ENCODE data around the gene TLE3. TPM values are rescaled to one million over a fixed set of nuclear protein-coding genes. Genes with fewer than 3 reads are reported as not detected.
"Not testable (repeated sequence)": the region's sequence is repeated elsewhere in the genome, so short reads cannot be mapped to it uniquely, and the experiment has no call there.

The TLE3 gene
- total RNA-seq, 1 donor from 2014 or later = 13.4 TPM

GRCh38 chr15:70127770-70128413 lies 30.2 kb upstream of the TLE3 start:
- ATAC-seq (ENCODE audit: poor library complexity) (no peak), DNase-seq (no peak)
- intact Hi-C loops (cut with DNase I) = no loop called here

GRCh38 chr15:70127288-70127746 lies 29.6 kb upstream of the TLE3 start:
- DNase-seq (peak; percentile 70), ATAC-seq (ENCODE audit: poor library complexity) (no peak)
- intact Hi-C loops (cut with DNase I) = no loop called here

- DNase-seq (no peak), ATAC-seq (ENCODE audit: poor library complexity) (no peak)
- intact Hi-C loops (cut with DNase I) = no loop called here
Observed at GRCh38 chr15:70126362-70126761, 28.6 kb upstream of the TLE3 start.

- ATAC-seq (ENCODE audit: poor library complexity) = no peak
- DNase-seq = no peak
- intact Hi-C loops (cut with DNase I) = no loop called here
Observed at GRCh38 chr15:70125605-70126004, 27.9 kb upstream of the TLE3 start.

GRCh38 chr15:70121624-70122302 lies 24.0 kb upstream of the TLE3 start:
- peak; percentile 73 for ATAC-seq (ENCODE audit: poor library complexity)
- peak; percentile 71 for DNase-seq
- intact Hi-C loops (cut with DNase I) = no loop called here

- no peak for DNase-seq
- peak; percentile 35 for ATAC-seq (ENCODE audit: poor library complexity)
- intact Hi-C loops (cut with DNase I) = no loop called here
Observed at GRCh38 chr15:70120958-70121623, 23.4 kb upstream of the TLE3 start.

- no peak for ATAC-seq (ENCODE audit: poor library complexity)
Observed at GRCh38 chr15:70119911-70120508, 22.3 kb upstream of the TLE3 start.

GRCh38 chr15:70118599-70118998 lies 20.9 kb upstream of the TLE3 start:
- DNase-seq (no peak), ATAC-seq (ENCODE audit: poor library complexity) (no peak)
- intact Hi-C loops (cut with DNase I) = no loop called here

More at GRCh38 chr15:70119911-70120508, 22.3 kb upstream of the TLE3 start:
- intact Hi-C loops (cut with DNase I) = no loop called here
- DNase-seq = no peak

GRCh38 chr15:70116317-70116716 lies 18.6 kb upstream of the TLE3 start:
- ATAC-seq (ENCODE audit: poor library complexity) = no peak
- intact Hi-C loops (cut with DNase I) = no loop called here
- DNase-seq = no peak

GRCh38 chr15:70114221-70114620 lies 16.5 kb upstream of the TLE3 start:
- intact Hi-C loops (cut with DNase I) = no loop called here
- no peak for ATAC-seq (ENCODE audit: poor library complexity)

GRCh38 chr15:70113304-70113700 lies 15.6 kb upstream of the TLE3 start:
- peak; percentile 82 for DNase-seq
- peak; percentile 13 for ATAC-seq (ENCODE audit: poor library complexity)
- intact Hi-C loops (cut with DNase I) = no loop called here

More at GRCh38 chr15:70114221-70114620, 16.5 kb upstream of the TLE3 start:
- no peak for DNase-seq

- DNase-seq; ATAC-seq (ENCODE audit: poor library complexity); intact Hi-C loops (cut with DNase I): not testable (repeated sequence)
Observed at GRCh38 chr15:70112572-70113303, 15.0 kb upstream of the TLE3 start.

- ATAC-seq (ENCODE audit: poor library complexity) = no peak
- no peak for DNase-seq
- intact Hi-C loops (cut with DNase I) = no loop called here
Observed at GRCh38 chr15:70112074-70112395, 14.3 kb upstream of the TLE3 start.

- peak; percentile 78 for DNase-seq
- ATAC-seq (ENCODE audit: poor library complexity) = peak; percentile 96
- intact Hi-C loops (cut with DNase I) = no loop called here
Observed at GRCh38 chr15:70111203-70112073, 13.7 kb upstream of the TLE3 start.

GRCh38 chr15:70109978-70110377 lies 12.3 kb upstream of the TLE3 start:
- intact Hi-C loops (cut with DNase I) = loop anchor here (10.0 kb wide), 1 partner anchor 155 kb away; no protein-coding TSS in a partner anchor
- no peak for ATAC-seq (ENCODE audit: poor library complexity)

GRCh38 chr15:70109531-70109930 lies 11.8 kb upstream of the TLE3 start:
- intact Hi-C loops (cut with DNase I) = loop anchor here (10.0 kb wide), 1 partner anchor 155 kb away; no protein-coding TSS in a partner anchor
- DNase-seq (no peak), ATAC-seq (ENCODE audit: poor library complexity) (no peak)

More at GRCh38 chr15:70109978-70110377, 12.3 kb upstream of the TLE3 start:
- DNase-seq = no peak

GRCh38 chr15:70103880-70104626 lies 6.3 kb upstream of the TLE3 start:
- intact Hi-C loops (cut with DNase I) = loop anchor here (10.0 kb wide), 1 partner anchor 161 kb away; no protein-coding TSS in a partner anchor
- ATAC-seq (ENCODE audit: poor library complexity) (no peak), DNase-seq (no peak)

Data from Right ventricle myocardium superior (tissue), 1 donor.